B cell (primary cell): Measurements from ENCODE around the gene TLR8.

Source experiments
- CTCF ChIP-seq: fragments of 200-600 bp; IDR thresholded peaks from one replicate; pipeline ENCODE4 v1.8.0; 2022; ENCODE audit warnings: antibody characterized with exemption, mild to moderate bottlenecking
- EZH2 ChIP-seq: IDR thresholded peaks from 2 replicates; pipeline ENCODE4 v1.6.1; 2012; ENCODE audit warnings: borderline replicate concordance, low read depth, mild to moderate bottlenecking, moderate library complexity, low read length; ENCODE audit not compliant: insufficient read depth, poor library complexity, severe bottlenecking

DNA sequence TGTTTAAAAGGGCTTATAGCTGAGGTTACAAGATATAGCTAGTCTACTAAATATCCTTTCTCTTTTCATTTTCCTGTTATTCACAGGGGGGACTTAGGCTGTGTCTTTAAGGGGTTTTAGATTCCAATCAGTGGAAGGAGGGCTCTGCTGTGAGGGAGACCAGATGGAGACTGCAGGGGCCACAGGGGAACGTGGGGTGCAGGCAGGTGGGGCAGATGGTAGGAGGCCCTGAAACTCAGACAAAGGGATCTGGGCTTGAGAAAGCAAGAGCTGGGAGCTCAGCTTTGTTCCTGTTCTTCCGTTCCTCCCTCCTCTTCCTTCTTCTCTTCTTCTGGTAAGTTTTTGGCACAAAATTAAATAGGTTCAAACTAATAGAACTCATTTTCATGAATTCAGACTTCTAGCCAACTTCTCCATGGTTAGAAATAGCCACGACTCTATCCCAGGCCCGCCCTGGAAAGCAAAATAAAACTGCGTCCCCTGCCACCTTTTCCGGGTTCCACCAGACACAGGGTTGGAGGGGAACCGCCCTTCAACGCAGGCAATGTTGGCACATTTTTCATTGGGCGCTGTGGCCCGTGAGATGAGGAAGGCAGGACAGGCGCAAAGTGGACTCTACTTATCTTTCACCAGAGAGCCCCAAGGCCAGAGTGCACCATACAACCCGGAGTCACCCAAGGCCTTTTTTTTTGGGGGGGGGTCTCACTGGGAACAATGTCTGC is 65.0 kb downstream of the TLR8 start:
- TF ChIP-seq EZH2 (no peak), CTCF (no peak)
